ENCODE data around the gene BLOC1S4. TPM values are rescaled to one million over a fixed set of nuclear protein-coding genes. Genes with fewer than 3 reads are reported as not detected.

The BLOC1S4 gene
- total RNA-seq, 2 donors from 2014 or later = 8.4 to 17.4 TPM

DNA sequence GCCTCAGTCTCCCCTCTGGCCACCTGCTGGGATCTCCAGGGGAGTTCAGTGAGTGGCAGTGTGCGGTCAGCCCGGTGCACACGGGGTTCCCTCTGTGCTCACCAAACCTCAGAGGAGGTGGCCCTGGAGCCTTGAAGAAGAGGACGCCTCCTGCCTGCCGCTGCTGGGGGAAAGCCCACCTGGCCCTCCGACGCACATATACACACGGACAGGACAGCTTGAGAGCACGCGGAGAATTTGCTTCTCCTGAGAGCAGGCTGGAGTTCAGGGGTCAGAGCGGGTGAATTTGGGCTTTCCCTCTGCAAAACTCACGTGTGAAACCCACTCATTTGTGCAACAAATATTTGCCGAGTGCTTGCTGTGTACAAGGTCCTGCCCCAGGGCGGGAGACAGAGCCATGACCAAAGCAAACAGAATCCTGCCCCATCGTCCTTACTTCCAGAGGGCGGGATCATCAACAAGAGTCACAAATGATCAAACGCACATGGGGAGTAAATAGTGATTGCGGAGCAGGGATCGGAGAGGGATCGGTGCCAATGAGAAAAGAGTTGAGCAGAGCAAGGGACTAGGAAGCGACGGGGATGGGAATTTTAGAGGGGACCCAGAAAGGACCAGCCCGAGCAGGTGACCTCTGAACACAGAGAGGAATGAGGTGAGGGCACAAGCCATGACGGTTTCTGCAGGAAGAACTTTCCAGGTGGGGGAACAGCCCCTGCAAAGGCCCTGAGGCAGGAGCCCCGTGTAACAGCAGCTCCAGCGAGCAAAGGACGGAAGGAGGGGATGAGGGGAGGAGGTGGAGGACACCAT is 17.6 kb downstream of the BLOC1S4 start:
- Histone ChIP-seq H3K4me3 (no peak overlapping the region), H3K4me1 (peaks cover 0 to 23% of the 10 kb centered on the region in 2 donors), H3K36me3 (no peaks in the 10 kb centered on the region), H3K9me3 (no peaks in the 10 kb centered on the region), H3K27ac (peak overlapping the region; percentile 69 to 82), H3K27me3 (no peaks in the 10 kb centered on the region)
- TF ChIP-seq CTCF (IDR thresholded peaks at IDR 0.05) = no peak
- no peak for DNase-seq (ENCODE audit: low spot score)

DNA sequence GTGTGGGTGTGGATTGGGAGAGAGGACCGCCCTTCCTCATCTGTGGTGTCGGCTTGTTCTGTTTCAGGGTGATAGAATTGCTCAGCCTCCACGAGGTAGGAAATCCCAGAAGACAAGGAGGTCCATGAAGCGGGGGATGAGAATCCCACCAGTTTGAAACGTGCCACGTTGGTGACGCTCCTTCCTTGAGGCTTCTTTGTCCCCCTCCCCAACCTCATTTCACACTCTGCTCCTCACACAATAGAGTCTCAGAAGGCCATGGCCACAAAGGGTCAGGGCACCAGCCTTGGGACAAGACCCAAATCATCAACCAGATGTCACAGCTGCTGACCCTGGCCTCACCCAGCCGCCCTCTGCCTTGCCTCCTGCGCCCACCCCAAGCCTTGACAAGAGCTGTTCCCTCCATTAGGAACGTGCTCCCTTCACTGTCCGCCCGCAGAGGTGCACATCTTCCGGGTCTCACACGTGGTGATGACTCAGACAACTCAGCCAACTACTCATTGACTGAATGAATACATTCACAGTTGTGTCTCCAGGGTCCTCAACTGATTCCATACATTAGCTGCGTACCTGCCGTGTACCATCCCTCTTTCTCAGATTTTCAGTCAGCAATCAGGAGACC is 18.3 kb downstream of the BLOC1S4 start:
- H3K9me3 ChIP-seq = no peaks in the 10 kb centered on the region
- no peak overlapping the region for H3K27ac ChIP-seq
- H3K4me3 ChIP-seq = no peak overlapping the region
- DNase-seq (ENCODE audit: low spot score) = no peak
- TF ChIP-seq CTCF (IDR thresholded peaks at IDR 0.05) = no peak
- no peaks in the 10 kb centered on the region for H3K36me3 ChIP-seq
- peaks cover 0 to 23% of the 10 kb centered on the region in 2 donors for H3K4me1 ChIP-seq
- H3K27me3 ChIP-seq = no peaks in the 10 kb centered on the region

GRCh38 chr4:6739920-6740319 is 23.9 kb downstream of the BLOC1S4 start:
- Histone ChIP-seq H3K9me3 (no peaks in the 10 kb centered on the region), H3K4me1 (no peaks in the 10 kb centered on the region), H3K27me3 (no peaks in the 10 kb centered on the region), H3K27ac (no peak overlapping the region), H3K36me3 (no peaks in the 10 kb centered on the region), H3K4me3 (no peak overlapping the region)
- TF ChIP-seq CTCF (IDR thresholded peaks at IDR 0.05) = no peak
- no peak for DNase-seq (ENCODE audit: low spot score)

DNA sequence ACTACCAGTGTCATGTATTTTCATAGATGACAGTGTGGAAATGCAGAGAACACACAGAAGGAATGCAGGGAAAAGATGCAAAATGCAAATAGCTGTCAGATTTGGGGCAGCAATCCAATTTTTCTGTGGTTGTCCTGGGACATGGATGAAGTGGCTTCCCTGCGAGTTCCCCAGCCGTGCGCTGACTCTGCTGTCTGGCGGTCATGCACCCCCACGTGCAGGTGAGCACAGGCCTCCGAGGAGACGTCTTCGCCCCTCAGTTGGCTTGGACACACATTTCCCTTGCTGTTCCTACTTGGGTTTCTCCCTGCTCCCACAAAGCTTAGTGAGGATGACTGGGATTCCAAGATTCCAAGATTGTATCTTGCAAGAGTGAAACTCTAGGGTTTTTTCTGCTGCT is 24.4 kb downstream of the BLOC1S4 start:
- Histone ChIP-seq H3K27me3 (no peaks in the 10 kb centered on the region), H3K4me1 (no peaks in the 10 kb centered on the region), H3K9me3 (no peaks in the 10 kb centered on the region), H3K36me3 (no peaks in the 10 kb centered on the region), H3K27ac (no peak overlapping the region), H3K4me3 (no peak overlapping the region)
- TF ChIP-seq CTCF (IDR thresholded peaks at IDR 0.05) = no peak
- DNase-seq (ENCODE audit: low spot score) = no peak

GRCh38 chr4:6742507-6742906 is 26.5 kb downstream of the BLOC1S4 start:
- TF ChIP-seq CTCF (IDR thresholded peaks at IDR 0.05) = no peak
- H3K27me3 ChIP-seq = no peaks in the 10 kb centered on the region
- H3K4me1 ChIP-seq = peaks cover 0 to 14% of the 10 kb centered on the region in 2 donors
- H3K9me3 ChIP-seq = no peaks in the 10 kb centered on the region
- H3K4me3 ChIP-seq = no peak overlapping the region
- no peak overlapping the region for H3K27ac ChIP-seq
- no peak for DNase-seq (ENCODE audit: low spot score)
- no peaks in the 10 kb centered on the region for H3K36me3 ChIP-seq
